WTC11 (cell line): ENCODE measurements around the gene ATPAF1.

ENCODE experiments used
- ATF2 ChIP-seq: sonication (generic); formaldehyde crosslinking; IDR thresholded peaks from 2 replicates; pipeline ENCODE4 v1.8.1; 2022; ENCODE audit warnings: low read depth, missing genetic modification reagents, borderline replicate concordance
- CREB1 ChIP-seq: sonication (generic); formaldehyde crosslinking; IDR thresholded peaks from 2 replicates; pipeline ENCODE4 v1.8.0; 2023; ENCODE audit warnings: mild to moderate bottlenecking, missing genetic modification reagents
- ETV6 ChIP-seq: sonication (generic); formaldehyde crosslinking; IDR thresholded peaks from 2 replicates; pipeline ENCODE4 v1.8.1; 2022; ENCODE audit warnings: mild to moderate bottlenecking, missing genetic modification reagents
- FOXP1 ChIP-seq: sonication (generic); formaldehyde crosslinking; IDR thresholded peaks from 2 replicates; pipeline ENCODE4 v1.8.0; 2022; ENCODE audit warnings: missing genetic modification reagents, mild to moderate bottlenecking, moderate library complexity, borderline replicate concordance
- MYBL2 ChIP-seq: sonication (generic); formaldehyde crosslinking; IDR thresholded peaks from 2 replicates; pipeline ENCODE4 v1.8.1; 2023; ENCODE audit warnings: mild to moderate bottlenecking, moderate library complexity, missing genetic modification reagents
- ZNF121 ChIP-seq: sonication (generic); formaldehyde crosslinking; IDR thresholded peaks from 2 replicates; pipeline ENCODE4 v1.8.0; 2023; ENCODE audit warnings: missing genetic modification reagents
- ZNF423 ChIP-seq: fragments of 250-450 bp; sonication (Bioruptor Pico); IDR thresholded peaks from 2 replicates; pipeline ENCODE4 v2.1.2; 2022; ENCODE audit warnings: mild to moderate bottlenecking, moderate library complexity
- TF ChIP-seq, protein P1 (sequence below): fragments of 200-600 bp; IDR thresholded peaks from 2 replicates; pipeline ENCODE4 v1.8.0; 2022; ENCODE audit warnings: antibody characterized with exemption
- TF ChIP-seq, protein P2 (sequence below): sonication (generic); formaldehyde crosslinking; IDR thresholded peaks from 2 replicates; pipeline ENCODE4 v1.8.0; 2022; ENCODE audit warnings: mild to moderate bottlenecking, missing genetic modification reagents

DNA sequence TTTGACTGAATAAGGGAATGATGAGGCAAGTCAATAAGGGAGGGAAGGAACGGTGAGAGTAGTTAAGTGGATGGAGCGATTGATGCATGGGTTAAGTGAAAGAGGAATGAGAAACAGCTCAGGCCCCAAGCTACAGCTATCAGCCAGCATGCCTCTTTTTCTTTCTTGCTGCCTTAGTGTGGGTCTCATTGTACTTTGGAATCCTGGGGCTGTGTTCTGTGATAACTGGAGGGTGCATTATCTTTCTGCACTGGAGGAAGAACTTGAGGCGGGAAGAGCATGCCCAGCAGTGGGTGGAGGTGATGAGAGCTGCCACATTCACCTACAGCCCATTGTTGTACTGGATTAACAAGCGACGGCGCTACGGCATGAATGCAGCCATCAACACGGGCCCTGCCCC lies 4.5 kb upstream of the ATPAF1 start:
- no peak for TF ChIP-seq ETV6
- no peak for TF ChIP-seq MYBL2 (CRISPR knock-in tag)
- no peak for TF ChIP-seq ZNF423 (CRISPR knock-in tag)
- TF ChIP-seq, protein P1, sequence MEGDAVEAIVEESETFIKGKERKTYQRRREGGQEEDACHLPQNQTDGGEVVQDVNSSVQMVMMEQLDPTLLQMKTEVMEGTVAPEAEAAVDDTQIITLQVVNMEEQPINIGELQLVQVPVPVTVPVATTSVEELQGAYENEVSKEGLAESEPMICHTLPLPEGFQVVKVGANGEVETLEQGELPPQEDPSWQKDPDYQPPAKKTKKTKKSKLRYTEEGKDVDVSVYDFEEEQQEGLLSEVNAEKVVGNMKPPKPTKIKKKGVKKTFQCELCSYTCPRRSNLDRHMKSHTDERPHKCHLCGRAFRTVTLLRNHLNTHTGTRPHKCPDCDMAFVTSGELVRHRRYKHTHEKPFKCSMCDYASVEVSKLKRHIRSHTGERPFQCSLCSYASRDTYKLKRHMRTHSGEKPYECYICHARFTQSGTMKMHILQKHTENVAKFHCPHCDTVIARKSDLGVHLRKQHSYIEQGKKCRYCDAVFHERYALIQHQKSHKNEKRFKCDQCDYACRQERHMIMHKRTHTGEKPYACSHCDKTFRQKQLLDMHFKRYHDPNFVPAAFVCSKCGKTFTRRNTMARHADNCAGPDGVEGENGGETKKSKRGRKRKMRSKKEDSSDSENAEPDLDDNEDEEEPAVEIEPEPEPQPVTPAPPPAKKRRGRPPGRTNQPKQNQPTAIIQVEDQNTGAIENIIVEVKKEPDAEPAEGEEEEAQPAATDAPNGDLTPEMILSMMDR: no peak
- no peak for TF ChIP-seq FOXP1
- TF ChIP-seq ZNF121 (CRISPR knock-in tag): no peak
- TF ChIP-seq, protein P2, sequence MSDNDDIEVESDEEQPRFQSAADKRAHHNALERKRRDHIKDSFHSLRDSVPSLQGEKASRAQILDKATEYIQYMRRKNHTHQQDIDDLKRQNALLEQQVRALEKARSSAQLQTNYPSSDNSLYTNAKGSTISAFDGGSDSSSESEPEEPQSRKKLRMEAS (CRISPR knock-in tag): no peak
- no peak for TF ChIP-seq CREB1 (CRISPR knock-in tag)
- no peak for TF ChIP-seq ATF2
